GM21723 (cell line): ENCODE data around the gene SFXN1.

Experiments
- ATAC-seq: cut with Tn5 transposase; IDR thresholded peaks from one replicate; pipeline ENCODE4 v1.9.1; 2021; ENCODE audit warnings: mild to moderate bottlenecking, moderate library complexity; ENCODE audit not compliant: unreplicated experiment

The SFXN1 gene

GRCh38 chr5:175465282-175465681, 13.1 kb upstream of the SFXN1 start:
- no peak for ATAC-seq

- no peak for ATAC-seq
Measured at GRCh38 chr5:175466700-175467318, 11.6 kb upstream of the SFXN1 start.

GRCh38 chr5:175467983-175468690, 10.2 kb upstream of the SFXN1 start:
- ATAC-seq, result no peak

- no peak for ATAC-seq
Measured at GRCh38 chr5:175468892-175469291, 9.5 kb upstream of the SFXN1 start.

GRCh38 chr5:175469916-175470315, 8.4 kb upstream of the SFXN1 start:
- ATAC-seq, result no peak

GRCh38 chr5:175470781-175471180, 7.6 kb upstream of the SFXN1 start:
- ATAC-seq, result no peak

- no peak for ATAC-seq
Measured at GRCh38 chr5:175471196-175471595, 7.2 kb upstream of the SFXN1 start.

GRCh38 chr5:175471628-175472027, 6.7 kb upstream of the SFXN1 start:
- no peak for ATAC-seq

GRCh38 chr5:175472378-175472777, 6.0 kb upstream of the SFXN1 start:
- ATAC-seq, result no peak

GRCh38 chr5:175475248-175475647, 3.1 kb upstream of the SFXN1 start:
- ATAC-seq, result no peak

- ATAC-seq, result no peak
Measured at GRCh38 chr5:175477440-175477839, 920 bp upstream of the SFXN1 start.

GRCh38 chr5:175478008-175478383, 364 bp upstream of the SFXN1 start:
- ATAC-seq, result no peak

GRCh38 chr5:175479125-175479881, 943 bp downstream of the SFXN1 start:
- ATAC-seq, result peak; percentile 11

GRCh38 chr5:175483337-175483736, 5.0 kb downstream of the SFXN1 start:
- ATAC-seq, result no peak

GRCh38 chr5:175484322-175484721, 6.0 kb downstream of the SFXN1 start:
- ATAC-seq, result no peak

GRCh38 chr5:175484829-175485228, 6.5 kb downstream of the SFXN1 start:
- no peak for ATAC-seq

GRCh38 chr5:175485631-175486030, 7.3 kb downstream of the SFXN1 start:
- ATAC-seq, result no peak

GRCh38 chr5:175487514-175488222, 9.3 kb downstream of the SFXN1 start:
- no peak for ATAC-seq

- ATAC-seq, result no peak
Measured at GRCh38 chr5:175489693-175490443, 11.5 kb downstream of the SFXN1 start.

GRCh38 chr5:175491223-175491622, 12.9 kb downstream of the SFXN1 start:
- ATAC-seq, result no peak

- ATAC-seq, result no peak
Measured at GRCh38 chr5:175493260-175493659, 14.9 kb downstream of the SFXN1 start.
